Measurements from ENCODE around the gene PCCA.
"Not testable (repeated sequence)": the region's sequence is repeated elsewhere in the genome, so short reads cannot be mapped to it uniquely, and the experiment has no call there.

The PCCA gene

DNA sequence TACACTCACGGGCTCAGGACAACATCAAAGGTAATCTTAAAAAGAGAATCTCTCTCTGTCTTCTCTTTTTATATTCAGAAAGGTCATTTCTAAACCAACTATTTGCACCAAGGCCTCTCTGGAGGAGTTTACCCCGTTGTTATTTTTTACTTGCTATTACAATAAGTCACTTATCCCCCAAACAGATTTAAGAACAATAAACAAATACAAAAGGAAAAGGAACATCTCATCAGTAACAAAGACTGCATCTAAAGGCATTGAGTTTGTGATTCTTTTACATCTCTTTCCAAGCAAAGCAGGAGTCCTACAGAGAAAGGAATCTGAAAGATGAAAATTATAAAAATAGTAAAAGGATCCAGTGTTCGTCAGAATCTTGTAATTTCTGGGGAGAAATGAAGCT is 424.3 kb downstream of the PCCA start:
- no peak for DNase-seq

- DNase-seq: peak; percentile 34
These were observed 425.2 kb downstream of the PCCA start for GRCh38 chr13:100513987-100514670.

DNA sequence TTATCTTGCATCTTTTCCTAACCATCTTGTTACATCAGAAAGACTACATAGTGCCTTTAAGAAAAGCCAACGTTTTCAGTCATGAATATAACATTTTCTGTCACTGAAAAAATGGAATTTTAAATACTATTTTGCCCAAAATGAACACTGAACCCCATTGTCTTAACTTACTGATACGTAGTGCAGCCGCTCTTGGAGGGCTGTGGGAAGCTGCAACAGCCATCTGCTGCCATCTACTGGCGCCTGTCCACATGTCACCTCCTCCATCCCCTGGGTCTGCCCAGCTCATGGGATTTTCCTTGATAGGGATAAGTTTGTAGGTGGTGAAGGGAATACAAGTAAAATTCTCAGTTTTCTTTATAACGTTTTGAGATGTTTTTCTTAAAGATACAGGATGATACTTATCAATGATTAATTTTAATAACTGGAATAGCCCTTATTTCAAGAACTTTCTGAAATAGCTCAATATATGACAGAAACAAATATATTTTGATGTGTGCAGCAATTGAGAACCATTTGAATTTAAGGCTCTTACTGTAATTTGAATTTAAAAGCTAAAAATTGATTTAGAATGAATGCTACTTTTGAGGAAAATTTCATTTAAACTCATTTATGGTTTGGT is 426.0 kb downstream of the PCCA start:
- DNase-seq: peak; percentile 84

GRCh38 chr13:100515410-100515800 is 426.5 kb downstream of the PCCA start:
- DNase-seq: no peak

GRCh38 chr13:100517135-100517534 is 428.2 kb downstream of the PCCA start:
- DNase-seq: no peak

GRCh38 chr13:100517728-100518127 is 428.8 kb downstream of the PCCA start:
- no peak for DNase-seq

DNA sequence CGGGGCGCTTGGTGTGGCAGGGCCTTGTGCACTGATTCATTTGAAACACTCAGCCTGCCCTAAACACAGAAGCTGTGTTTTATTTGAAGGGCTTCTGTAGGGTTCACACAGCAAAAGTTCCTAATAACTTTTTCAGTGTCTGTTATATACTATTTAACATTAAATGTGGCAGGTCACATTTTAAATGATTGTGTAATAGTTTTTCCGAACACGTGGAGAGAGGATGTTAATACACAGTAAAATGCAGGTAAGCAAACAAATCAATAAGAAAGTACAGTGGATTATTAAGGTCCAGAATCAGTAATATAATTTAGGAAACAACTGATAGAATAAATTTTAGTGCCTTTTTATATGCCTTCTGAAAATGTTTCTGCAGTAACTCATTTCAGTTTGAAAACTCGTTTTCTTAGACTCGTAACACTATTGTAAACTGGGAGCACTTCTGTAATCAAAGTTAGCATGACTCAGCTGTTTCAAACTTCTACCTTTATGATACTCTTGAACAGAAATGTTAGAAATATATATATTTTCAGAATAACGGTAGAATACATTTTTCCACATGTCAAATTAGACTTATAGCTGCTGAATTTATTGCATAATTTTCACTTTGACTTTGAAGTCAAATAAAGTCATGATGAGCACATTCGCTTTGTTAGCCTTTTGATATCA is 429.6 kb downstream of the PCCA start:
- no peak for DNase-seq

GRCh38 chr13:100519626-100520025 is 430.7 kb downstream of the PCCA start:
- no peak for DNase-seq

- no peak for DNase-seq
These were observed 432.3 kb downstream of the PCCA start for GRCh38 chr13:100520936-100521850.

DNA sequence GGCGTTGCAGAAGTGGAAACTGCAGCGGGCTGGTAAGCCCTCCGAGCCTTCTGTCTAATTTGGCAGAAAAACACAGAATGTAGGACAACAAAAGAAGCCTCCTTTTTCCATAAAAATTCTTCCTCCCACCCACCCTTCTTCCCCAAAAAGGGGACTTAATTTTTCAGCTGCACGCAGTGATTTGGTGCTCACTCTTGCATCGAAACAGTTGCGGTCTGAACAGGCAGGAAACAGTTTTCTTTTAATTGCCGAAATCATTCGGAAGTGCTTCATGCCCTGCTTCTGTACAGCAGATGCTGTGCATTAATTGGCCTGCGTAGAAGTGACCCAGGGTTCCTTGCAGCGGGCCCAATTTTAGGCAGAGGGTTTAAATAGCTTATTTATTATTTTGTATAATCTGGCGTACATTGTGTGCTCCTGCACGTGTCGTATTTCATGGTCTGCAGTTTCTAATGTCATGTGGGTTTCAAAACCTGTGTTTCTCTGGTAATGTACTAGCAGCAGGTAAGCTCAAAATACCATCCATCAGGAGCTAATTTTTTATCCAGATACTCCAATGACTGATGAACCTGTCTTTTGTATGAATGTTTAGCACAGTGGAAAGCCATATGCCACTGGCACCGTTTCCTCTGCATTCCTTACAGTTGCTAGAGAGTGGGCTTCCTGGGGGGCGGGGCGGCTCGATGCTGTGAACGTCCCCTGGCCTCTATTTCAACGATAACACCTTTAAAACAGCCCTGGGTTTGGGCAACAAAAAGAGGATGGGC is 433.1 kb downstream of the PCCA start:
- no peak for DNase-seq

GRCh38 chr13:100522618-100523309 is 433.9 kb downstream of the PCCA start:
- DNase-seq: no peak

- DNase-seq: no peak
These were observed 434.5 kb downstream of the PCCA start for GRCh38 chr13:100523411-100523810.

DNA sequence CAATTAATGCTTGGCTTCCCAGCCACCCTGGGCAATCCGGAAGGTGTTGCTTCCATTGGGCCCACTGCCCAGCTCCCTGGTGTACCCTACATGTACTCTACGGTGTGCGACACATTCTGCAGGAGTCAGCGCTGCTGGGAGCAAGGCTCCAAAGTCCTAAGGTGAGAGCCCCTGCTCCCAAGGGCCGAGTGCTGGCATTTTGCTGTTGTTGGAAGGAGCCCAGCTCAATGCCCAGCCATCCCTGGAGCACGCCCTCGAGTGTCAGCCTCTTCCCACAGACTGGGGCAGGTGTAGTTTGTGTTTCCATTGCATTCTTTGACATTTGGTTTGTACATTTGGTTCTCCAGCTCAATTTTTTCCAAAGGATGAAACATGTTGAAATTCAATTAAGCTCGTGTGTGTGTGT is 435.1 kb downstream of the PCCA start:
- DNase-seq: no peak

DNA sequence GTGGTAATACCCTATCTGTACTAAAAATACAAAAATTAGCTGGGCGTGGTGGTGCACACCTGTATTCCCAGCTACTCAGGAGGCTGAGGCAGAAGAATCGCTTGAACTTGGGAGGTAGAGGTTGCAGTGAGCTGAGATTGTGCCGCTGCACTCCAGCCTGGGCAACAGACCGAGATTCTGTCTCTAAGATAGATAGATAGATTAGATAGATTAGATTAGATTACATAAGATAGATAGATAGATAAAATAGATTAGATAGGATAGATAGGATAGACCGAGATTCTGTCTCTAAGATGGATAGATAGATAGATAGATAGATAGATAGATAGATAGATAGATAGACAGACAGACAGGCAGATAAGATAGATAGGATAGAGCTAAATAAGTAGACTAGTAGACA is 435.8 kb downstream of the PCCA start:
- not testable (repeated sequence) for DNase-seq

GRCh38 chr13:100525453-100526317 is 436.8 kb downstream of the PCCA start:
- no peak for DNase-seq

GRCh38 chr13:100526318-100527000 is 437.6 kb downstream of the PCCA start:
- no peak for DNase-seq

DNA sequence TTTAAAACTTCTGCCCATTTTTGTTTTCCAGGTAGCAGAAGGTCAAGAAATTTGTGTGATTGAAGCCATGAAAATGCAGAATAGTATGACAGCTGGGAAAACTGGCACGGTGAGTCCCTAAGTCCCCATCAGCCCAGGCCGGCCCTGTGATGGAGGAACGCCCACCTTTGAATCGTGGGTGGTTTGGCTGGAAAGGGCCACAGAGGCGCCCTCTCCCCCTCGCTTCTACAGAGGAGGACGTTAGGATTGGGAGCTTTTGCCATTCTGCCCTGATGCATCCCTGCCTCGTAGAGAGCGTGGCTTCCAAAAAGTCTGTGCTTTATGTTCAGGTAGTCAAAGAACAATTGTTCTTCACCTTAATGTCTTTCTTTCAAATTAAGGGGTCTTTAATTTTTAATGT is 438.8 kb downstream of the PCCA start:
- no peak for DNase-seq

GRCh38 chr13:100528353-100528752 is 439.5 kb downstream of the PCCA start:
- DNase-seq: no peak

DNA sequence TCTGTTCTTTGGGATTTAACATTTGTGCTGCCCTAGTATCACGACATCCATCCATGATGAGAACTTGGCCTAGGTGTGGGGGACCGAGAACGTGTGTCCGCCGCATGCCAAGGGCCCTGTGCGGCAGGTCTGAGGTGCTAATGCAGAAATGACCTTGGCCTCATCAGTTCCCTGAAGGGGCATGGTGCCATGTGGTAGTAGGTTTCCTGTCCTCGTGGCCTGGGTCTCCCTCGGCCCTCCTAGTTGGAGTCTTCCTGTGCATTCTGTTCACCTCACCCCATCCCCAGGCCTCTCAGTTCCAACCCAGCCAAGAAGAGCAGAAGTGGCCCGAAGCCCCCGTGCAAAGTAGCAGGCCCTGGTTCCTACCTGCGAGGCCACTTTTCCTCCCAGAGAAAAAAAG is 439.9 kb downstream of the PCCA start:
- DNase-seq: no peak

Measured in OCI-M1 (cell line).